Measurements from ENCODE around the gene MED29.

The MED29 gene, protein sequence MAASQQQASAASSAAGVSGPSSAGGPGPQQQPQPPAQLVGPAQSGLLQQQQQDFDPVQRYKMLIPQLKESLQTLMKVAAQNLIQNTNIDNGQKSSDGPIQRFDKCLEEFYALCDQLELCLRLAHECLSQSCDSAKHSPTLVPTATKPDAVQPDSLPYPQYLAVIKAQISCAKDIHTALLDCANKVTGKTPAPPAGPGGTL
- total RNA-seq: 53.6 to 64.2 (median 59.3) reads per million in 4 experiments

GRCh38 chr19:39390751-39391437 is at the start of gene MED29, which contains the start of gene PAF1:
MED29 (plus strand) TSS chr19:39391378; CDS start chr19:39391423, 45 bp downstream.
PAF1 (minus strand) TSS chr19:39391106; CDS start chr19:39390864, 242 bp downstream.
- DNase-seq: peak; percentile 94

GRCh38 chr19:39341719-39342604 is 49.2 kb upstream of the MED29 start, which contains the start of gene SAMD4B:
SAMD4B (plus strand) TSS chr19:39342421; CDS start chr19:39356894, 14,473 bp downstream.
- DNase-seq: peak; percentile 98

- DNase-seq: no peak
These were observed 48.4 kb upstream of the MED29 start for GRCh38 chr19:39342647-39343305.

- DNase-seq: no peak
These were observed 45.2 kb upstream of the MED29 start for GRCh38 chr19:39345956-39346355.

DNA sequence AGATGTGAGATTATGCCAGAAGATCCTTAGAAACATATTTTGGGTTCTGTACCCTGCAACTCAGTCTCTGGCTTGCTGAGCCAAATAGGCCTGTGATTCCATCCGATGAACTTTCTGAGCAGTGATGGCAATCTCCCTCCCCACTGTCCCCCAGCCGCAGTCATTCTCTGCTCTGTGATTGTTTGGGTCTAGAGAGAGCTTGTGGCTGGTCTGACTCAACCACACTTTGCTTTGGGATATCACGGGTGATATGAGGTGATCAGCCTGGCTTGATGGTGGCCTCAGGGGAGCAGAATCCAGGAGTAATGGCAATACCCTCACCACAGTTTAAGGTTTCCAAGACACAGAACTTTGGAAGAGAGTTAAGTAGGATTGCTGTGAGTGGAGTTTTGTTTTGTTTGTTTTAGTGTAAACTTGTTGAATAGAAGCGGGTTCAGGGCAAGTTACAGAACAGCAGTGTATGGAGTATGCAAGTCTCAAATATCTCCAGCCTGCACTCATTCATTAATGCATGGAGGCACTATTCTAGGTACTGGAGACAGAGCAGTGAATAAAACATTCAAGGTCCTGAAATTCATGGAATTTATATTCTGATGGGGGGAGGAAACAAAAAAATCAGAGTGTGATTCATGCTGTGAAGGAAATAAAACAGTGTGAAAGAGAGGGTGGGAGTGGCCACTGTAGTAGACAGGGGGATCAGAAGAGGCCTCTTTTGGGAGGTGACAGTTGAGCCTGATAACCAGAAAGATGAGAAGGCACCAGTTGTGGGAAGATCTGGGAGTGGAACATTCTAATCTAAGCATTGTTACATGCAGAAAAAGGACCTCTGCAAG is 43.6 kb upstream of the MED29 start:
- no peak for DNase-seq

DNA sequence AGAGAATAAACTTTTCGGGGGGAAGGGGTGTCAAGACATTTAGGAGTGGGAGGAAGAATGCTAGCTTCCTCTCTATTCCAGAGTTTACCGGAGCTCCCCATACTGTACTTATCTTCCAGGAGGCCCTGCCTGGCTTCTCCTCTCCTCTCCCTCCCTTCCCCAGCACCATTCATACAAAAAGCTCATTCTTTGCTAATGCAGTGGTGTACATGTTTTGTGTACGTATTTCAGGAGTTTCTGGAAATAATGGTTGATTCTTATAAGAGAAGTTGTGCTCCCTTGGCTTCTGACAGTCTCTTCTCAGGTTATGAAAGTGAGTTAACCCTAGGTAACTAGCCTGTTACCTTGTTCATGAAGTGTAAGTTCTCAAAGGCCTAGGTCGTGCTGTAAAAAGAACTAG is 41.9 kb upstream of the MED29 start:
- DNase-seq: no peak

DNA sequence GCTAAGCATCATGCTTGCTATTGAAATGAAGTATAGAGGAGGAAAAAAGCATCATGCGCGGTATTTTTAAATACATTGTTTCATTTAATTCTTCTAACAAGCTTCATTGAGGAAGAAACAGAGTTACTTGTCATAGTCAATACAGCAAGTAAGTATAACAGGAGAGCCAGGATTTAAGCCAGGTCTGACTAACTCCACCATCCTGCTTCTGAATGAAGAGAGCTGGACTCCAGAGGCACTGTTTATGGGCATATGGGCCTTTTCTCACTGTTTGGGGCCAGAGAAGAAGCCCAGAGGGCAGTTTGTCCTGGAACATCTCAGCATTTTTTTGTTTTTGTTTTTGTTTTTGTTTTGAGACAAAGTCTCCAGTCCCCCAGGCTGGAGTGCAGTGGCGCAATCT is 41.0 kb upstream of the MED29 start:
- no peak for DNase-seq

- no peak for DNase-seq
These were observed 39.6 kb upstream of the MED29 start for GRCh38 chr19:39351537-39352064.

DNA sequence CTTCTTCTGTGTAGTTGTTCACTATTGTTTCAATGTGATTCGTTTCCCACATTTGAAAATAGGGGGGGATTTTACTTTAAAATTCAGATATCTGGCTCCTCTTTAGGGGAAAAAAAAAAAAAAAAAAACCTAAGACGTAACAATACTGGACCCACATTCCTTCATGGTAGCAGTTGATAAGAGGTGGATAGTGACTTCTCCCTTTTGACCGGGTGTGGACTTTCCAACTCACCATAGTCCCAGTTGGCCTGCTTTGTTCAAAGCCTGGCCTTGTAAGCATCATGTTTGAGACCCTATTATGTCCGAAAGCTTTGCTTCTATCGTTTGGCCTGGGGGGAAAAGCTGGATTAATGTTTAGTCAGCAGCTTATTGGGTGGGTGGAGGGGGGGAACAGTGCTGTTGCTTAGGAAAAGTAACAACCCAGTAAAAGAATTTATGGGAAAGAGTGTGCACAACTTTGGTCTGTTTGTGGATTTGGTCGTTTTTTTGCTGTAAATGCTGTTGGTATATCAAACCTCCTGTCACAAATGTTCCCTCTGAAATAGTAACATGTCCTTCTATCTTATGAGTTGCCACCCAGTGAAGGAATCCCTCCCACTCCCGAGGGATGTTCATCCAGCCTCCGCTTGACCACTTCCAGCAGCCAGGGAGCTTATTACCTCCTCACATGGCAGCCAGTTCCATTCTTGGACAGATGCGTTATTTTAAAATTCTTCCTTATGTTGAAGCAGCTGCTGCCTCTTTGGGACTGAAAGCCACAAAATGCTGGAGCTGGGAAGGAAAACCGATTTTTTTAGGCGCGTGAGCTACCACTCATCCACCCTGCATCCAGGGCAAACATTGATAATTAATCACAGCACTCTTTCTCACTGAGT is 38.6 kb upstream of the MED29 start:
- no peak for DNase-seq

DNA sequence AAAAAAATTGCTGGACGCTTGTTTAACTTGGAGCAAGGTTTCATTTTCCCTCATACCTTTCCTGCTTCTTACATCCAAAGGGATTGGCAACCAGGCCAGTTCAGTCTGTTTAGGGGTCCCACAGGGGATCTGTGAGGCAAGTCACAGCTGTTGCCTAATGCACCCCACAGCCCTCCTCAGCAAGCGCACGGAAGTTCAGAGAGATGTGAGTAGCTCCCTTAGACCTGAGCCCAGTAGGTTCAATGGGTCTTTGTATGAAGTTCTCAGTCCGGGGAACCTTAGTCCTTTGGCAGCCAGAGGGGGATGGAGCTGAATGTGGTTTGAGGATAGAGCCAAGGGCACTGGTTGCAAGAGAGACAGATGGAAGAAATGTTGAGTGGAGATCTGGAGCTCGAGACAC is 35.9 kb upstream of the MED29 start:
- no peak for DNase-seq

DNA sequence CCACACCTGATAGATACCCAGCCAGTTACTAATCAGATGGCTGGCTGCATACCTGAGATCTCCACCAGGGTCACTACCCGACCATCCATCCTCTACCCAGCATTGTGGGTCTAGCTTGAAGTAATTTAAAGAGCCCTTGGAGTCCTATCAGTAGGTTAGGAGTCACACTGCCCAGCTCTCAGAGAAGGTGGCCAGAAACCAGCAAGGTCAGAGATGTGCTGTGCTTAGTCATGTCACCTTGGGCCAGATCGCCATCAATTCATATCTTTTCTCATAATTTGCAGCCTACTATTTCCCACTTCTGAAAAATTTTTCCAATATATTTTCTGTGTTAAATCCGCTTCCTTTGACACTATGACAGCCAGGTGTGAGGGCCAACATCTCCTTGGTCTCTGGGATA is 35.1 kb upstream of the MED29 start:
- no peak for DNase-seq

GRCh38 chr19:39356647-39357046 is 34.5 kb upstream of the MED29 start:
- DNase-seq: no peak

GRCh38 chr19:39359026-39359425 is 32.2 kb upstream of the MED29 start:
- DNase-seq: no peak

- no peak for DNase-seq
These were observed 30.6 kb upstream of the MED29 start for GRCh38 chr19:39360599-39360998.

- DNase-seq: no peak
These were observed 28.2 kb upstream of the MED29 start for GRCh38 chr19:39362682-39363657.

GRCh38 chr19:39363901-39364457 is 27.2 kb upstream of the MED29 start:
- no peak for DNase-seq

GRCh38 chr19:39365531-39365930 is 25.6 kb upstream of the MED29 start:
- no peak for DNase-seq

DNA sequence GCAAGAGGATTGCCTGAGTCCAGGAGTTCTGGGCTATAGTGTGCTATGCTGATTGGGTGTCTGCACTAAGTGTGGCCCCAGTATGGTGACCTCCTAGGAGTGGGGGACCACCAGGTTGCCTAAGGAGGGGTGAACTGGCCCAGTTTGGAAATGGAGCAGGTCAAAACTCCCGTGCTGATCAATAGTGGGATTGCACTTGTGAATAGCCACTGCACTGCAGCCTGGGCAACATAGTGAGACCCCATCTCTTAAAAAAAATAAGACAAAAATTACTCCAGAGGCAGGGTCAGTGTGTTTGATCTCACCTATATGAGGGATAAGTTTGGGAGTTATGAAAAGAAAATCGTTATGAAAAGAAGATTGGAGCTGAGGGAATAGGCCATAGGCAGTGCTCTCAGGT is 22.0 kb upstream of the MED29 start:
- DNase-seq: no peak

DNA sequence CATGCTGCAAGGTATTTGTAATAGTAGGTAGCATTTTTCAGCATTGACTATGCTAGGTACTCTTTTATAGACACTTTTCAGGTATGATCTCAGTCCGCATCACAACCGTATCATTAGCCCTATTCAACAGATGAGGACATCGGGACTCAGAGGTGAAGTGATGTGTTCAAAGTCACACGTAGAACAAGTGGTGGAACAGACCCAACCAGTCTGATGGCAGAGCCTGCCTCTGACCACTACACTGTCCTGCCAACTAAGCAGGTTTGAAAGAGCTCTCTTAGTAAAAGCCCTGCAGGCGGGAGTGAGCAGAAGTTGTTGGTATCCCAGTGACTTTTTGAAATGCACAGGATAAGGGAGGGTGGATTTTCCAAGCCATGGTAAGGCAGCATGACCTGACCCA is 20.4 kb upstream of the MED29 start:
- DNase-seq: no peak
